H1 (cell line): ENCODE measurements around the gene SAMM50. TPM values are rescaled to one million over a fixed set of nuclear protein-coding genes. Genes with fewer than 3 reads are reported as not detected.

Experiments used
- CTCF ChIA-PET: fragments of 300-600 bp; sonication (Branson Sonifier 250); formaldehyde crosslinking; loops from one replicate; lab custom pipeline; 2021; ENCODE audit not compliant: partially characterized antibody; lab: Charles Lee
- POLR2A ChIA-PET: fragments of 300-600 bp; sonication (Branson Sonifier 250); formaldehyde crosslinking; loops from one replicate; lab custom pipeline; 2021; ENCODE audit warnings: inconsistent platforms; ENCODE audit not compliant: partially characterized antibody; lab: Charles Lee
- DNase-seq, 2 experiments: peaks; one replicate each; pipeline versions ENCODE4 v3.0.0 to v3.0.0-alpha.2; 2010 to 2022; ENCODE audit warnings: low spot score in 2 of 2, low read depth in 1 of 2, mixed read lengths in 1 of 2
- FAIRE-seq: peaks from 2 replicates; lab custom pipeline; 2011; peaks lifted over from hg19 to GRCh38; lab: Jason Lieb, UNC
- H2AFZ ChIP-seq: 2 replicates; pipeline ENCODE4 v1.8.1; 2012; ENCODE audit warnings: low read length, inconsistent platforms
- H2AK5ac ChIP-seq: 2 replicates; pipeline ENCODE4 v1.6.1; 2013; ENCODE audit warnings: low read depth, low read length
- H2BK120ac ChIP-seq: replicated peaks from 2 replicates; pipeline ENCODE3; 2013; ENCODE audit warnings: low read depth, low read length, inconsistent platforms
- H2BK12ac ChIP-seq: 2 replicates; pipeline ENCODE4 v1.6.1; 2013; ENCODE audit warnings: low read depth, low read length
- H2BK15ac ChIP-seq: 2 replicates; pipeline ENCODE4 v1.6.1; 2013; ENCODE audit warnings: low read length
- H2BK20ac ChIP-seq: 2 replicates; pipeline ENCODE4 v1.6.1; 2013; ENCODE audit warnings: low read length
- H2BK5ac ChIP-seq: 2 replicates; pipeline ENCODE4 v1.6.1; 2013; ENCODE audit warnings: low read depth, low read length
- H3K14ac ChIP-seq: 2 replicates; pipeline ENCODE4 v1.6.1; 2013; ENCODE audit warnings: inconsistent platforms; ENCODE audit not compliant: insufficient read length
- H3K18ac ChIP-seq: 2 replicates; pipeline ENCODE4 v1.6.1; 2013; ENCODE audit warnings: low read length; ENCODE audit errors: extremely low read depth
- H3K23ac ChIP-seq: 2 replicates; pipeline ENCODE4 v1.6.1; 2013; ENCODE audit warnings: inconsistent platforms; ENCODE audit not compliant: insufficient read length
- H3K23me2 ChIP-seq: 2 replicates; pipeline ENCODE4 v1.6.1; 2013; ENCODE audit warnings: low read depth, low read length
- H3K27ac ChIP-seq: 2 replicates; pipeline ENCODE4 v1.6.1; 2011; ENCODE audit warnings: low read depth, low read length, inconsistent platforms
- H3K27me3 ChIP-seq, 4 experiments: replicated peaks in 1 of 4; 1 replicate in 1 of 4; 2 replicates in 3 of 4; pipeline versions ENCODE4 v1.6.1 to v1.8.1; 2011 to 2013; ENCODE audit warnings: low read length in 3 of 4, mild to moderate bottlenecking in 3 of 4, inconsistent platforms in 2 of 4, mixed read lengths in 2 of 4, moderate library complexity in 1 of 4; ENCODE audit not compliant: control insufficient read depth in 3 of 4, insufficient read depth in 3 of 4; ENCODE audit errors: extremely low read depth in 1 of 4
- H3K36me3 ChIP-seq, 4 experiments: 2 replicates each; pipeline versions ENCODE4 v1.6.1 to v1.8.1; 2011 to 2013; ENCODE audit warnings: mild to moderate bottlenecking in 4 of 4, low read length in 3 of 4, moderate library complexity in 2 of 4, control low read depth in 1 of 4, inconsistent platforms in 1 of 4; ENCODE audit not compliant: insufficient read depth in 4 of 4, control insufficient read depth in 2 of 4
- H3K4ac ChIP-seq: replicated peaks from 2 replicates; pipeline ENCODE3; 2013; ENCODE audit warnings: low read length, low read depth, mixed read lengths, inconsistent platforms; ENCODE audit not compliant: insufficient read length
- H3K4me1 ChIP-seq, 4 experiments: replicated peaks in 1 of 4; 1 replicate in 1 of 4; 2 replicates in 3 of 4; pipeline versions ENCODE4 v1.6.1 to v1.8.1; 2011 to 2013; ENCODE audit warnings: low read length in 3 of 4, inconsistent platforms in 2 of 4, mixed read lengths in 1 of 4; ENCODE audit not compliant: insufficient read depth in 4 of 4, control insufficient read depth in 3 of 4
- H3K4me2 ChIP-seq, 2 experiments: 2 replicates each; pipeline versions ENCODE4 v1.6.1 to v1.8.1; 2011 to 2013; ENCODE audit warnings: low read depth in 2 of 2, low read length in 2 of 2, control low read depth in 1 of 2, inconsistent platforms in 1 of 2, mild to moderate bottlenecking in 1 of 2; ENCODE audit not compliant: insufficient read depth in 1 of 2
- H3K4me3 ChIP-seq, 4 experiments: fragments of 200-600, 300-600 bp in 1 of 4; sonication (generic), shearing (Covaris generic), sonication (Bioruptor Twin) in 1 of 4; 2 replicates each; pipeline versions ENCODE4 v1.5.1 to v1.8.1; 2011 to 2016; ENCODE audit warnings: low read length in 4 of 4, low read depth in 3 of 4, control low read depth in 2 of 4, inconsistent platforms in 2 of 4, mild to moderate bottlenecking in 2 of 4, mixed read lengths in 1 of 4, moderate library complexity in 1 of 4; ENCODE audit not compliant: insufficient read depth in 2 of 4; ENCODE audit errors: extremely low read depth in 1 of 4
- H3K56ac ChIP-seq: replicated peaks from 2 replicates; pipeline ENCODE3; 2013; ENCODE audit warnings: low read depth, mild to moderate bottlenecking, mixed read lengths, low read length, inconsistent platforms; ENCODE audit not compliant: insufficient read length
- H3K79me1 ChIP-seq: 2 replicates; pipeline ENCODE4 v1.6.1; 2013; ENCODE audit warnings: low read depth, low read length, control low read depth
- H3K79me2 ChIP-seq, 2 experiments: 2 replicates each; pipeline versions ENCODE4 v1.6.1 to v1.8.1; 2012 to 2013; ENCODE audit warnings: low read length in 2 of 2, mild to moderate bottlenecking in 2 of 2, inconsistent platforms in 1 of 2; ENCODE audit not compliant: insufficient read depth in 2 of 2, control insufficient read depth in 1 of 2
- H3K9ac ChIP-seq, 4 experiments: replicated peaks in 1 of 4; 1 replicate in 1 of 4; 2 replicates in 3 of 4; pipeline versions ENCODE4 v1.6.1 to v1.8.1; 2011 to 2013; ENCODE audit warnings: low read depth in 3 of 4, low read length in 3 of 4, control low read depth in 2 of 4, mild to moderate bottlenecking in 2 of 4, moderate library complexity in 2 of 4, inconsistent platforms in 1 of 4; ENCODE audit errors: extremely low read depth in 1 of 4
- H3K9me3 ChIP-seq, 2 experiments: 2 replicates each; pipeline versions ENCODE4 v1.6.1 to v1.8.1; 2012 to 2013; ENCODE audit warnings: mild to moderate bottlenecking in 2 of 2, moderate library complexity in 2 of 2, control low read depth in 1 of 2, inconsistent platforms in 1 of 2, low read depth in 1 of 2, low read length in 1 of 2, mixed read lengths in 1 of 2; ENCODE audit not compliant: insufficient read depth in 2 of 2
- H4K20me1 ChIP-seq, 2 experiments: replicated peaks in 1 of 2; 2 replicates each; pipeline versions ENCODE3 to v1.8.1; 2011 to 2013; ENCODE audit warnings: inconsistent platforms in 2 of 2, low read length in 2 of 2, mild to moderate bottlenecking in 1 of 2; ENCODE audit not compliant: insufficient read depth in 2 of 2, control insufficient read depth in 1 of 2
- H4K5ac ChIP-seq: 2 replicates; pipeline ENCODE4 v1.6.1; 2013; ENCODE audit warnings: low read length, low read depth, mixed read lengths, inconsistent platforms; ENCODE audit not compliant: insufficient read length
- H4K8ac ChIP-seq: 2 replicates; pipeline ENCODE4 v1.8.0; 2013; ENCODE audit warnings: mild to moderate bottlenecking, moderate library complexity, low read length, inconsistent platforms; ENCODE audit not compliant: insufficient read depth; ENCODE audit errors: extremely low read depth
- H4K91ac ChIP-seq: replicated peaks from 2 replicates; pipeline ENCODE3; 2013; ENCODE audit warnings: low read length, mixed read lengths, inconsistent platforms; ENCODE audit not compliant: insufficient read length
- BCL11A ChIP-seq, 2 experiments: IDR thresholded peaks; one replicate each; pipeline ENCODE4 v1.6.1; 2011; ENCODE audit warnings: low read depth in 2 of 2, low read length in 2 of 2, mild to moderate bottlenecking in 2 of 2
- CHD2 ChIP-seq: IDR thresholded peaks from 2 replicates; pipeline ENCODE4 v1.6.1; 2012; ENCODE audit warnings: low read length, improper control_type of control experiment
- FOSL1 ChIP-seq: IDR thresholded peaks from 2 replicates; pipeline ENCODE4 v1.6.1; 2011; ENCODE audit warnings: mild to moderate bottlenecking, low read depth, low read length, moderate library complexity; ENCODE audit not compliant: insufficient read depth
- JUN ChIP-seq: IDR thresholded peaks from 2 replicates; pipeline ENCODE4 v1.6.1; 2011; ENCODE audit warnings: low read depth, mild to moderate bottlenecking, improper control_type of control experiment, low read length
- JUND ChIP-seq: IDR thresholded peaks from 2 replicates; pipeline ENCODE4 v1.6.1; 2011; ENCODE audit warnings: mild to moderate bottlenecking, improper control_type of control experiment, low read length
- PHF8 ChIP-seq: fragments of 200-600 bp; sonication (generic); conservative IDR thresholded peaks from 2 replicates; pipeline ENCODE4 v1.7.1; 2012; ENCODE audit warnings: low read depth, mild to moderate bottlenecking, inconsistent platforms, low read length, moderate library complexity
- SUZ12 ChIP-seq: fragments of 200-600 bp; sonication (generic); IDR thresholded peaks from 2 replicates; pipeline ENCODE4 v1.6.1; 2012; ENCODE audit warnings: mild to moderate bottlenecking, inconsistent platforms, low read length, moderate library complexity, mixed read lengths
- TAF1 ChIP-seq: IDR thresholded peaks from 2 replicates; pipeline ENCODE4 v1.6.1; 2011; ENCODE audit warnings: mild to moderate bottlenecking, low read depth, low read length
- TBP ChIP-seq: IDR thresholded peaks from 2 replicates; pipeline ENCODE4 v1.6.1; 2011; ENCODE audit warnings: low read depth, low read length, improper control_type of control experiment
- TCF12 ChIP-seq: IDR thresholded peaks from 2 replicates; pipeline ENCODE4 v1.6.1; 2011; ENCODE audit warnings: low read depth, mild to moderate bottlenecking, low read length
- TEAD4 ChIP-seq: IDR thresholded peaks from 2 replicates; pipeline ENCODE4 v1.6.1; 2012; ENCODE audit warnings: low read depth, low read length, inconsistent platforms, mixed read lengths
- WGBS, 2 experiments: shearing (Covaris generic) in 1 of 2; methylation state at CpG; one replicate each; pipeline versions ENCODE4 v1.1.6 to v1.1.7; 2013 to 2015; ENCODE audit warnings: low lambda C conversion rate in 2 of 2, mixed read lengths in 2 of 2, inconsistent platforms in 1 of 2, low coverage in 1 of 2, missing lambda C conversion rate in 1 of 2; ENCODE audit not compliant: insufficient replicate concordance in 2 of 2, insufficient coverage in 1 of 2, insufficient read length in 1 of 2; ENCODE audit errors: extremely low coverage in 1 of 2, missing lambda C conversion rate in 1 of 2; 5-methylcytosine and 5-hydroxymethylcytosine counted together
- polyA plus RNA-seq, 7 experiments: library from polyadenylated mRNA; depleted of rRNA in 3 of 7; stranded (reverse) in 5 of 7; unstranded in 2 of 7; fragments of >200 nt in 5 of 7; fragments of 200-250 nt in 2 of 7; gene quantifications; 1 replicate in 5 of 7; 2 replicates in 1 of 7; 4 replicates in 1 of 7; pipeline versions ENCODE4 v1.2.1 to v1.2.3, GENCODE V29; 2011 to 2013; ENCODE audit warnings: missing spikeins in 2 of 7, mixed read lengths in 2 of 7
- total RNA-seq: library from RNA; stranded (reverse); fragmentation: NEBNext Ultra II Directional; extraction: Animal tissue kit (Norgen Biotek cat#: 25700); gene quantifications from 2 replicates; pipeline ENCODE4 v1.2.1, GENCODE V29; 2021
- TF ChIP-seq, protein P1 (sequence below), 3 experiments: IDR thresholded peaks; 1 replicate in 2 of 3; 2 replicates in 1 of 3; pipeline versions ENCODE4 v1.5.1 to v1.6.1; 2011; ENCODE audit warnings: low read length in 3 of 3, mild to moderate bottlenecking in 3 of 3, inconsistent platforms in 2 of 3, low read depth in 1 of 3, moderate library complexity in 1 of 3; ENCODE audit not compliant: insufficient read depth in 1 of 3; ENCODE audit errors: control extremely low read depth in 1 of 3

Gene SAMM50
- total and polyA plus RNA-seq, 2 of the 8 experiments (the other 6 are each of a cell fraction or from before 2014, with no cell fraction given), result 45.4 to 70.3 TPM

DNA sequence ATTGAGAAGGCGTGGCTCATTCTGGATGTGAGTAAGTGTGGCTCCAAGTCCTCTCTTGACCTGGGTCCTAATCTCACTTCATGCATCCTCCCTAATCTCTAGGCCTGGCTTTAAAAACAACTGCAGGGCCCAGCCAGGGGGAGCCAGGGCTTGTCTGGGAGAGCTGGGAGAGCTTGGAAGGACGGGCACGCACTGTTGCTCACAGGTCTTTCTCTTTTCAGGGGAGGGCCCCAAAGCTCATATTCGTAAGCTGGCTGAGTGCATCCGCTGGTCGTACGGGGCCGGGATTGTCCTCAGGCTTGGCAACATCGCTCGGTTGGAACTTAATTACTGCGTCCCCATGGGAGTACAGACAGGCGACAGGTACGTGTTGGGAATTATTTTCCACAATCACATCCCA, 34.8 kb downstream of the SAMM50 start:
- Histone ChIP-seq H4K20me1 (peaks cover 5% of the 10 kb centered on the region in 2 experiments), H3K18ac (no peak overlapping the region), H3K23me2 (no peaks in the 10 kb centered on the region), H4K91ac (no peak overlapping the region), H3K36me3 (peaks cover 3 to 33% (median 24%) of the 10 kb centered on the region in 4 experiments; a peak in 5 of 8 replicates), H3K4me1 (peaks cover 0 to 2% (median 1%) of the 10 kb centered on the region in 4 experiments; a peak in 3 of 7 replicates), H3K27ac (no peak overlapping the region), H2BK20ac (no peak overlapping the region), H2AK5ac (no peak overlapping the region), H3K9ac (no peak overlapping the region), H4K5ac (no peak overlapping the region), H3K79me2 (no peaks in the 10 kb centered on the region), H3K4ac (no peak overlapping the region), H2BK5ac (no peak overlapping the region), H2BK12ac (no peak overlapping the region), H3K56ac (no peak overlapping the region), H4K8ac (no peak overlapping the region), H3K9me3 (no peaks in the 10 kb centered on the region), H3K4me3 (no peak overlapping the region), H3K27me3 (no peaks in the 10 kb centered on the region), H3K23ac (no peak overlapping the region), H2BK120ac (no peak overlapping the region), H3K4me2 (no peak overlapping the region), H3K14ac (no peak overlapping the region), H2BK15ac (no peak overlapping the region), H3K79me1 (no peaks in the 10 kb centered on the region), H2AFZ (no peak overlapping the region)
- 92% methylated on average over 13 of the region's 13 CpGs; no CpG with 5 or more reads in 1 of the 2 experiments for WGBS, 2 experiments
- DNase-seq (no peak), FAIRE-seq (no peak)
- CTCF ChIA-PET, result interaction anchor here (0.6 to 1.8 kb wide), 2 partner anchors 96 to 474 kb away, joined by 3 to 8 read pairs; no protein-coding TSS in a partner anchor
- POLR2A ChIA-PET, result no interaction called here
- TF ChIP-seq, protein P1, sequence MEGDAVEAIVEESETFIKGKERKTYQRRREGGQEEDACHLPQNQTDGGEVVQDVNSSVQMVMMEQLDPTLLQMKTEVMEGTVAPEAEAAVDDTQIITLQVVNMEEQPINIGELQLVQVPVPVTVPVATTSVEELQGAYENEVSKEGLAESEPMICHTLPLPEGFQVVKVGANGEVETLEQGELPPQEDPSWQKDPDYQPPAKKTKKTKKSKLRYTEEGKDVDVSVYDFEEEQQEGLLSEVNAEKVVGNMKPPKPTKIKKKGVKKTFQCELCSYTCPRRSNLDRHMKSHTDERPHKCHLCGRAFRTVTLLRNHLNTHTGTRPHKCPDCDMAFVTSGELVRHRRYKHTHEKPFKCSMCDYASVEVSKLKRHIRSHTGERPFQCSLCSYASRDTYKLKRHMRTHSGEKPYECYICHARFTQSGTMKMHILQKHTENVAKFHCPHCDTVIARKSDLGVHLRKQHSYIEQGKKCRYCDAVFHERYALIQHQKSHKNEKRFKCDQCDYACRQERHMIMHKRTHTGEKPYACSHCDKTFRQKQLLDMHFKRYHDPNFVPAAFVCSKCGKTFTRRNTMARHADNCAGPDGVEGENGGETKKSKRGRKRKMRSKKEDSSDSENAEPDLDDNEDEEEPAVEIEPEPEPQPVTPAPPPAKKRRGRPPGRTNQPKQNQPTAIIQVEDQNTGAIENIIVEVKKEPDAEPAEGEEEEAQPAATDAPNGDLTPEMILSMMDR (IDR thresholded peaks at IDR 0.05; ENCODE audit: control extremely low read depth in 1 of 3, insufficient read depth in 1 of 3, low read depth in 1 of 3, low read length in 3 of 3), result no peak
- no peak for TF ChIP-seq TCF12
- no peak for TF ChIP-seq TBP
- TF ChIP-seq CHD2, result no peak
- TF ChIP-seq PHF8, result no peak
- no peak for TF ChIP-seq TEAD4
- no peak for TF ChIP-seq FOSL1
- TF ChIP-seq BCL11A (IDR thresholded peaks at IDR 0.05; ENCODE audit: low read depth in 2 of 2, low read length in 2 of 2), result no peak
- no peak for TF ChIP-seq JUN
- no peak for TF ChIP-seq JUND
- no peak for TF ChIP-seq SUZ12
- no peak for TF ChIP-seq TAF1
